Measurements from ENCODE around the gene C2orf49.

C2orf49 gene

DNA sequence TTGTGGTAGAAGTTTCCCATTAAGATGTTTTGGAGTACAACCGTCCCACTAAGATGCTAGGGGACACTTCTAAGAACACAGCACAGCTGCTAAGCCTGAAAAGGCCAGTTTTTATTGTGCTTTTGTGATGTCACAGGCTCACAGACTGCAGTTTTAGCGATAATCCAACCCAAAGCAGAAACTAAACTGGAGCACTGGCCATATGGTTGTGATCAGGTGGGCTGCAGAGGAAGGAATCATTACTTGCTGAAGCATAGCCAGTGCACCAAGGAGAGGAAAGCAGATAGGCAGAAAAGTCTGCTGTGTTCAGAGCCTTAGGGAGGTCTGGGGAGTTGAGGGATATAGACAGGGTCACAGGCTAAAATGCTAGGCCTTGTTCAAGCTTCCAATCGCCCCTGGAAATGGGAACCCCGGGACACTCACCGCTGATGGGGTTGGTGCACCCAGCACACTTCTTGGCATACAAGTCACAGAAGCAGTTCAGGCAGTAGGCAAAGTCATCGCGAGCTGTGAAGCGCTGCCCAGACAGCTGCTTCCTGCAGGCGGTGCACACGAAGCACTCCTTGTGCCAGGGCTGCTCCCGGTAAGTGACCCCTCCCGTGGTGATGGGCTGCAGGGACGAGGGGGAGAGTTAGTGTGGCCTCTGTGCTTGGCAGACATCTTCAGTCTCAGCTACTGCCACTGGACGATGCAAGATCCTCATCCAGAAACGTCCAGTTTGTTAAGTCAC lies 25.7 kb downstream of the C2orf49 start:
- DNase-seq = no peak

DNA sequence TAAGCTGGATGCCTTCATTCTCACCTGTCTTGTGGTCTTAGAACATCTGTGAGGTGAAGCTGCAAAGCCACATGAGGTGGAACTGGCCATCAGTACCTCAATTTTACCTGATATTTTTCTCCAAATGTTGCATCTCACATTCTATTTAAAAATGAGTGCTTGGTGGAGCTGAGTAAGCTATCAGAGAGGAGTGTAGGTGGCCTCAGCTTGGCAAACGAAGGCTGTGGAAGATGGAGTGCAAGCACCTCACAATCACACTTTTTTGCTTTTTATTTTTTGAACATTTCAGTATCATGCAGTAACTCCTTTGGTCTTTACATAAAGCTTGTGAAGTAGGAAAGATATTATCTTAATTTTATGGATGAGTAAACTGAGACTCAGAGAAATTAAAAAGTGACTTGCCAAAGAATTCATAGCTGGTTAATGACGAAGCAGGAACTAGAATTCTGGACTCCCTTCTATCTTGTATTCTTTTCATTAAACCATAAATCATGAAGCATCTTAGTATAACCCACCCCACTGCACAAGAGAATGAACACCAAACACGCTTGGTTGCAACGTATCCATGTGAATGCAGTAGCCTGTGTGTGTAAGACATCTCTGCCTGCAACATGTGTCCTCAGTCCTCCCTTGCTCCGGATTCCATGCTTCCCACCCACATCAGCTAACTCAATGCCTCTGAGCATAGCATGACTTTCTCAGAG lies 27.2 kb downstream of the C2orf49 start:
- no peak for DNase-seq

DNA sequence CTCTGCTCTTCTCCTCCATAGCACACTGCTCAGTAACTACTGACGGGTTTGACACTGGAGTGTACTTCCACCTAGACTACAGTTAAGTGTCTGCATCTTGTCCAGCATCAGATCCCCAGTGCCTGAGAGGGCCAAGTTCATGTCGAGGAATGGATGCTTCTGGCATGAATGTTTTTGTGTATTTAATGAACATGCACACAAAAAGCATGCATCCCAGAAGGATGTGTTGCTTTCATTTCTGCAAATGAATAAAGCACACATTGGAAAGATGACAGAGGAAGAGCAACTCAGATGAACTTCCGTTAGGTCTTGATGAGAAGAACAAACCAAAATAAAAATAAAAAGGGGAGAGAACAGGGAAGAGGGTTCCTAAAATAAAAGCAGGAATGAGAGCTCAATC lies 27.9 kb downstream of the C2orf49 start:
- no peak for DNase-seq

GRCh38 chr2:105368759-105369408 lies 31.5 kb downstream of the C2orf49 start:
- DNase-seq = no peak

DNA sequence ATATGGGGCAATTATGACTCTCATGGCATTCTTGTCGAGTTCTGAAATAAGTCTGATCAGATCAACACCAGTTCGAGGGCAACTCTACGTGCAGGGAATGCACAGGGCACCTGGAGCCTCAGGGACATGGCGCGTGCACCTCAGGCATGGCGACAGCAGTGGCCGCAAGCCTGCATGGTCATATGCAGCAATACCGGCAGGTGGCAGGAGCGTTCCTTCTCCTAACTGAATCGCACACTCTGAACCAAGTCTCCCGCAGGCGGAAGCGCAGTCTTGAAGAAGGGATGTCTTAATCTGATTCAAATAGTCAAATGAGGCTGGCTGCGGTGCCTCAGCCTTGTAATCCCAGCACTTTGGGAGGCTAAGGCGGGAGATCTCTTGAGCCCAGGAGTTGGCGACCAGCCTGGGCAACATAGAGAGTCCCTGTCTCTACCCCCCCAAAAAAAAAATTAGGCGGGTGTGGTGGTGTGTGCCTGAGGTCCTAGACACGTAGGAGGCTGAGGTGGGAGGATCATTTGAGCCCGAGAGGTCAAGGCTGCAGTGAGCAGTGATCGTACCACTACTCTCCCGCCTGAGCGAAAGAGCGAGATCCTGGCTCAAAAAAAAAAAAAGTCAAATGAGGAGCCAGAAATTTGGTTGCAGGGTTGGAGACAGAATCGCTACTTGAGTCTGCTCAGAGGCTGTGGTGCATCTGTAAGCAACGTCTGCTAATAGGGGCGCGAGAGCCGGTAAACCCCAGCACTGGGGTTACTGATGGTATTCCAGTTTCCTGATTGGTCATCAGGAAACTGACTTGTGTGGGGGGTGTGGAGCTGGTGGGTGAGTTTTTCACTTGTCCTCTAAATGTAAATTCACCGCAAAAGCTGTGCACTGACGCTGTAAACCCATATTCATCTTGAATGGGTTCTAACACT lies 32.7 kb downstream of the C2orf49 start:
- DNase-seq = peak; percentile 39 to 67

GRCh38 chr2:105371156-105371555 lies 33.8 kb downstream of the C2orf49 start:
- DNase-seq = no peak

DNA sequence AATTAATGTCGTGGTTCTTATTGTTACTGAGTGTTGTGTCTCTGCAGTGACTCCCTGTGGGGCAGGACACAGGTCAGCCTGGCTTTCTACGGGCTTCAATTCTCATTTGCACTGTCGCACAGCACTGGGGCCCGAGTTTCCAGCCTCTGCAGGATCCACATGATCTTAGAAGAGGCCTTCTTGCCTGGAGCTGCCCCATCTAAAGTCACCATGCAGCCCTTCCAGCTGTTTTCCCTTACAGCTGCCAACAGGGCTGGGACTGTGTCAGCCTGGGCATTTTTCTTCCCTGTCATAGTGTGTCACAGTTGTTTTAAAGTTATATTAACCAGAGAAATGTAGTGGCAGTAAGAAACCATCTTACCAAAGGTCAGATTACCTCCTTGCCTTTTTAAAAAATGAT lies 34.5 kb downstream of the C2orf49 start:
- no peak for DNase-seq

DNA sequence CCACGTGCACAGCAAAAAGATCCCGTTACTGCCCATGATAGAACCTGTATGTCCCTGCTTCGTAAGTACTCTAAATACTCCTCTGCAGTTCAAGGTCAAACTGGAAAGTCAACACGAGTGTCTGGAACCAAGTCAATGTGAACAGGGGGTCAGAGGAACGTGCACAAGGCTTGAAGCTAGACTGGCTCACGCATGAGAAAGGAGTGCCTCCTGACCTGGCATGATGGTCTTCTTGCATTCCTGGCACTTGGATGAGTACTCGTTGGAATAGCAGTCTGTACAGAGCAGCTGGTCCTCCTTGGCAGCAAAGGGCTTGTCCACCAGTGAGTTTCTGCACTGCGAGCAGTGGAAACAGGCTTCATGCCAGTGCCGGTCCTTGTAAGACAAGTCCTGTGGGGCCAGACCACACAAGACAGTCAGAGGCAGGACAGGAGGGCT lies 36.0 kb downstream of the C2orf49 start:
- no peak for DNase-seq

GRCh38 chr2:105373895-105374401 lies 36.6 kb downstream of the C2orf49 start:
- no peak for DNase-seq

- DNase-seq = no peak
These were observed 37.7 kb downstream of the C2orf49 start for GRCh38 chr2:105375001-105375561.

GRCh38 chr2:105376010-105376409 lies 38.7 kb downstream of the C2orf49 start:
- DNase-seq = no peak

GRCh38 chr2:105376789-105377240 lies 39.5 kb downstream of the C2orf49 start:
- DNase-seq = no peak

- DNase-seq = peak in 1 of 2 experiments; percentile 8
These were observed 40.5 kb downstream of the C2orf49 start for GRCh38 chr2:105377871-105378270.

- no peak for DNase-seq
These were observed 41.0 kb downstream of the C2orf49 start for GRCh38 chr2:105378276-105378840.

GRCh38 chr2:105378921-105379383 lies 41.6 kb downstream of the C2orf49 start:
- DNase-seq = no peak

DNA sequence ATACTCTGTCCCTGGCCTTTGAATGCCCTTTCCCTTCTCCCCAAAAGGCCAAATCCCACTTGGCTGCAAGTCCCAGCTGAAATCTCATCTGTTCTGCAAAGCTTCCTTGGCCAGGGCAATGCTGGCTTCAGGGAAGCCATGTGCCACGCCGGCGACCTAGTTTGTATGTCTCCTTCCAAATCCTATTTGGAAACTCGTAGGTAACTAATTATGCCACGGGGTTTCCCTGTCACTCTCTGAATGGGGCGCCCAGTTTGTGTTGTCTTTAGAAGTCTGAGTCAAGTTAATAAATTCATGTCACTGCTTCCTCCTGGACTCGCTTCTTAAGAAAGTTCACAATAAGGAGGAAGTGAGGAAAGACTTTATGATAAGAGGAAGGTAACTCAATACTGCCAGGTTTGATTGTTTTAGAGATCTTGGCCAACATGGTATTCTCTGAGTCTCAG lies 42.4 kb downstream of the C2orf49 start:
- no peak for DNase-seq

GRCh38 chr2:105380432-105381100 lies 43.2 kb downstream of the C2orf49 start:
- DNase-seq = no peak

DNA sequence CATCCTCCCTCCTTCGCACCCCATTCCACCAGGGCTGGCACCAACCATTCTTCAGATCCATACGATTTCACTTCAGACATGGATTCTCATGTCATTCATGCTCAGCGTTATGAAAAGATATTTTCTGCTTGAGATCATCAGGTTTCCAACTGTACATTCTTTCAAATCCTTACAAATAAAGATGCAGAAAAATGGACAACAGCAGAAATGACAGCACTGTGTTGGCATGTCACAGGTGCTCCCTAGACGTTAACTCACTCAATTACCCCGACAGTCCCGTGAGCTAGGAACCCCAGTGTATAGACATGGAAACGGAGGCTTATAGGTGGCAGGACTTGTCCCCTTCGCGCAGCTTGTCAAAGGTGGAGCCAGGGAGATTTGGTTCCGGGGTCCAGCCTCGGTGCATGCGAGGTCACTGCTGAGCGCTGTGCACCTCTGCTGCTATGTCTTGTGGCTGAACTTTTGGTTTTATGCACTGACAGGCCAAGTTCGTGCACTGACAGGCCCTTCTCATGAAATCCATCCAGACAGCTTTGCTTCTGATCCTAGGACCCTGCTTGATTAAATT lies 43.8 kb downstream of the C2orf49 start:
- no peak for DNase-seq

- no peak for DNase-seq
These were observed 44.8 kb downstream of the C2orf49 start for GRCh38 chr2:105382177-105382576.

- no peak for DNase-seq
These were observed 46.3 kb downstream of the C2orf49 start for GRCh38 chr2:105383432-105384166.
